A549 (cell line): ENCODE data around the gene GAS6. TPM values are rescaled to one million over a fixed set of nuclear protein-coding genes. Genes with fewer than 3 reads are reported as not detected.

Source experiments
- ATAC-seq, 2 experiments: fragments of 200-7000 bp in 1 of 2; fragments of >200 bp in 1 of 2; cut with Nextera tagmentation in 1 of 2; cut with Tn5 transposase in 1 of 2; 3 replicates each; pipeline versions ENCODE4 v1.8.0 to v1.9.1; 2018 to 2020; ENCODE audit warnings: mild to moderate bottlenecking in 1 of 2, moderate library complexity in 1 of 2
- CTCF ChIA-PET: fragments of 300-600 bp; sonication (Branson Sonifier 250); formaldehyde crosslinking; extraction: SDS; loops from one replicate; lab custom pipeline; 2021; ENCODE audit warnings: antibody characterized with exemption, inconsistent platforms; lab: Yijun Ruan, JAX
- POLR2A ChIA-PET: fragments of 350-600 bp; formaldehyde crosslinking; extraction: SDS; loops from one replicate; lab custom pipeline; 2021; ENCODE audit warnings: antibody characterized with exemption, inconsistent platforms; lab: Yijun Ruan, JAX
- DNase-seq, 2 experiments: peaks; one replicate each; pipeline versions ENCODE4 v3.0.0 to v3.0.0-alpha.2; 2011 to 2016; ENCODE audit warnings: low read depth in 1 of 2, low spot score in 1 of 2
- FAIRE-seq: peaks from 2 replicates; lab custom pipeline; 2011; peaks lifted over from hg19 to GRCh38; lab: Jason Lieb, UNC
- H3K27ac ChIP-seq, 2 experiments: fragments of >200 bp; sonication (Bioruptor Twin); formaldehyde crosslinking; 3 replicates each; pipeline ENCODE4 v1.5.1; 2016 to 2017
- H3K4me1 ChIP-seq: fragments of >200 bp; sonication (Bioruptor Twin); formaldehyde crosslinking; 3 replicates; pipeline ENCODE4 v1.6.1; 2016
- H3K4me2 ChIP-seq: fragments of >200 bp; sonication (Bioruptor Twin); formaldehyde crosslinking; 3 replicates; pipeline ENCODE4 v1.6.1; 2016
- H3K4me3 ChIP-seq: fragments of >200 bp; sonication (Bioruptor Twin); formaldehyde crosslinking; 3 replicates; pipeline ENCODE4 v1.5.1; 2016
- H3K9me3 ChIP-seq: fragments of >200 bp; sonication (Bioruptor Twin); formaldehyde crosslinking; 3 replicates; pipeline ENCODE4 v1.6.1; 2016
- CHD2 ChIP-seq: fragments of 150-350 bp; IDR thresholded peaks from 2 replicates; pipeline ENCODE4 v1.6.1; 2014; ENCODE audit warnings: low read length; ENCODE audit not compliant: partially characterized antibody
- EHMT2 ChIP-seq: fragments of 200-600 bp; sonication (generic); IDR thresholded peaks from 2 replicates; pipeline ENCODE4 v1.6.1; 2016; ENCODE audit warnings: antibody characterized with exemption, low read depth, mild to moderate bottlenecking, moderate library complexity
- FOSB ChIP-seq: fragments of 250-450 bp; sonication (Bioruptor Pico); IDR thresholded peaks from 2 replicates; pipeline ENCODE4 v1.5.0; 2020; ENCODE audit warnings: mild to moderate bottlenecking, moderate library complexity
- FOXS1 ChIP-seq: fragments of 250-450 bp; sonication (Bioruptor Pico); IDR thresholded peaks from 2 replicates; pipeline ENCODE4 v1.5.0; 2020; ENCODE audit warnings: mild to moderate bottlenecking, moderate library complexity
- HOXB13 ChIP-seq: fragments of 250-450 bp; sonication (Bioruptor Pico); IDR thresholded peaks from 2 replicates; pipeline ENCODE4 v1.5.0; 2020; ENCODE audit warnings: low read depth, mild to moderate bottlenecking, moderate library complexity
- MAZ ChIP-seq: fragments of 150-350 bp; IDR thresholded peaks from 2 replicates; pipeline ENCODE4 v1.6.1; 2014; ENCODE audit warnings: antibody characterized with exemption, low read depth, low read length, borderline replicate concordance
- NPAS2 ChIP-seq: fragments of 250-450 bp; sonication (Bioruptor Pico); IDR thresholded peaks from 2 replicates; pipeline ENCODE4 v1.8.0; 2022; ENCODE audit warnings: mild to moderate bottlenecking, moderate library complexity, borderline replicate concordance
- RFX5 ChIP-seq: fragments of 450-650 bp; IDR thresholded peaks from 2 replicates; pipeline ENCODE4 v1.7.1; 2014; ENCODE audit warnings: antibody characterized with exemption, mild to moderate bottlenecking, moderate library complexity
- SREBF2 ChIP-seq: fragments of 450-650 bp; IDR thresholded peaks from 2 replicates; pipeline ENCODE4 v1.6.1; 2014; ENCODE audit warnings: mild to moderate bottlenecking, moderate library complexity
- TP53 ChIP-seq: fragments of 250-450 bp; sonication (Bioruptor Pico); IDR thresholded peaks from 2 replicates; pipeline ENCODE4 v1.5.0; 2021; ENCODE audit warnings: mild to moderate bottlenecking, moderate library complexity
- ZFP36 ChIP-seq: fragments of 450-650 bp; IDR thresholded peaks from 2 replicates; pipeline ENCODE4 v1.6.1; 2014; ENCODE audit warnings: borderline replicate concordance; ENCODE audit not compliant: partially characterized antibody
- WGBS: methylation state at CpG from one replicate; pipeline ENCODE4 v1.1.6; 2017; ENCODE audit errors: missing lambda C conversion rate; 5-methylcytosine and 5-hydroxymethylcytosine counted together
- polyA plus RNA-seq, 4 experiments: library from polyadenylated mRNA; depleted of rRNA in 3 of 4; stranded (reverse); fragments of >200 nt; fragmentation: RNase III in 1 of 4; extraction: RNeasy Plus Mini Kit Qiagen cat#74134 plus additional on column Dnase treatment in 1 of 4; gene quantifications; 2 replicates in 3 of 4; 3 replicates in 1 of 4; pipeline ENCODE4 v1.2.3, GENCODE V29; 2011 to 2017
- TF ChIP-seq, protein P1 (sequence below): IDR thresholded peaks from 2 replicates; pipeline ENCODE4 v1.6.1; 2012; ENCODE audit warnings: low read depth, borderline replicate concordance
- TF ChIP-seq, protein P2 (sequence below): fragments of >200 bp; sonication (Bioruptor Twin); formaldehyde crosslinking; IDR thresholded peaks from 3 replicates; pipeline ENCODE4 v1.6.1; 2016
- TF ChIP-seq, protein P3 (sequence below): fragments of 450-650 bp; IDR thresholded peaks from 2 replicates; pipeline ENCODE4 v1.6.1; 2014; ENCODE audit warnings: antibody characterized with exemption
- TF ChIP-seq, protein P4 (sequence below): fragments of 150-350 bp; IDR thresholded peaks from 2 replicates; pipeline ENCODE4 v1.6.1; 2014; ENCODE audit warnings: low read depth, mild to moderate bottlenecking, low read length
- TF ChIP-seq, protein P5 (sequence below): fragments of 250-450 bp; sonication (Bioruptor Pico); IDR thresholded peaks from 2 replicates; pipeline ENCODE4 v1.5.0; 2021; ENCODE audit warnings: mild to moderate bottlenecking, moderate library complexity, borderline replicate concordance

The GAS6 gene
- polyA plus RNA-seq, 2 of the 4 experiments (the other 2 are of a cell fraction) = 3.5 to 5.7 TPM

DNA sequence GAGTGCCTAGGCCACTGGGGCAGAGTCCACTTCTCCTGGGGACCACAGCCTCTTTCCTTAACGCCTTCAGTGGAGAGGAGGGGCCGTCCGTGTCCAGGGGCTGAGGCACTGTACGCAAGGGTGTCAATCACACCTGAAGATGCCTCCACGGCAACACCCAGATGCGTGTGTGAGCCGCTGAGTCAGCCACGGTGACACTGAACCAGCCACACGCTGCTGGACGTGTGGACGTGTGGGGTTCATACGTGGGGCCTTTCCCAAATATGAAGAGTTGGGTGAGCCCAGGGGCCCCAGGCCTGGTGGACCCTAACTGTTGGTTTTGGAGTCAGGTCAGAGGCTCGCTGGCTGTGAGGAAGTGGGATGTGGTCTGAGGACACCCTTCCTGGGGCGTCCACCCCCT lies 53.2 kb downstream of the GAS6 start:
- ChIA-PET POLR2A (no interaction called here), CTCF (no interaction called here)

DNA sequence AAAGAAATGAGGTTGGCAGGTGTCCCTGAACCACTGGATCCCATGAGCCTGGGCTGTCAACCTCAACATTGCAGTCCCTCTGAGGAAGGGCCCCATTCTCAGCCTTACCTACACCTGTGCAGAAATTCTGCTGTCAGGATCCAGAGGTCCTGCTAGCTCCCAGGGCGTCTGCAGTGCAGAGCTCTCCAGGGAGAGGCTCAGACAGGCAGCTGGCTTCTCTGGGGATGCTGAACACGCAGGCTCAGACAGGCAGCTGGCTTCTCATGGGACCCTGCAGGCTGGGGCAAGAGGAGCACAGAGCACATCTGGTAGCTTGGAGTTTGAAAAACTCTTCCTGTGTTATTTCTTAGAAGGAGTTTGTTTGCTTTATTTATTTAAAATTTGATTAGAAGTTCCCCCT lies 53.9 kb downstream of the GAS6 start:
- Histone ChIP-seq H3K4me1 (no peaks in the 10 kb centered on the region), H3K4me3 (no peak overlapping the region), H3K9me3 (peaks cover 12% of the 10 kb centered on the region; the same call in 2 of the 3 replicates), H3K4me2 (no peak overlapping the region), H3K27ac (no peak overlapping the region)
- DNase-seq = no peak
- no peak for FAIRE-seq
- POLR2A ChIA-PET = no interaction called here
- WGBS = 0% methylated on average over 1 of the region's 2 CpGs
- TF ChIP-seq ZFP36 (no peak), NPAS2 (CRISPR knock-in tag) (no peak), MAZ (no peak), HOXB13 (CRISPR knock-in tag) (no peak), SREBF2 (no peak), FOXS1 (CRISPR knock-in tag) (no peak), TP53 (CRISPR knock-in tag) (no peak)
- TF ChIP-seq, protein P1, sequence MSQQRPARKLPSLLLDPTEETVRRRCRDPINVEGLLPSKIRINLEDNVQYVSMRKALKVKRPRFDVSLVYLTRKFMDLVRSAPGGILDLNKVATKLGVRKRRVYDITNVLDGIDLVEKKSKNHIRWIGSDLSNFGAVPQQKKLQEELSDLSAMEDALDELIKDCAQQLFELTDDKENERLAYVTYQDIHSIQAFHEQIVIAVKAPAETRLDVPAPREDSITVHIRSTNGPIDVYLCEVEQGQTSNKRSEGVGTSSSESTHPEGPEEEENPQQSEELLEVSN = no peak
- TF ChIP-seq, protein P2, sequence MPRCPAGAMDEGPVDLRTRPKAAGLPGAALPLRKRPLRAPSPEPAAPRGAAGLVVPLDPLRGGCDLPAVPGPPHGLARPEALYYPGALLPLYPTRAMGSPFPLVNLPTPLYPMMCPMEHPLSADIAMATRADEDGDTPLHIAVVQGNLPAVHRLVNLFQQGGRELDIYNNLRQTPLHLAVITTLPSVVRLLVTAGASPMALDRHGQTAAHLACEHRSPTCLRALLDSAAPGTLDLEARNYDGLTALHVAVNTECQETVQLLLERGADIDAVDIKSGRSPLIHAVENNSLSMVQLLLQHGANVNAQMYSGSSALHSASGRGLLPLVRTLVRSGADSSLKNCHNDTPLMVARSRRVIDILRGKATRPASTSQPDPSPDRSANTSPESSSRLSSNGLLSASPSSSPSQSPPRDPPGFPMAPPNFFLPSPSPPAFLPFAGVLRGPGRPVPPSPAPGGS = no peak
- TF ChIP-seq, protein P3, sequence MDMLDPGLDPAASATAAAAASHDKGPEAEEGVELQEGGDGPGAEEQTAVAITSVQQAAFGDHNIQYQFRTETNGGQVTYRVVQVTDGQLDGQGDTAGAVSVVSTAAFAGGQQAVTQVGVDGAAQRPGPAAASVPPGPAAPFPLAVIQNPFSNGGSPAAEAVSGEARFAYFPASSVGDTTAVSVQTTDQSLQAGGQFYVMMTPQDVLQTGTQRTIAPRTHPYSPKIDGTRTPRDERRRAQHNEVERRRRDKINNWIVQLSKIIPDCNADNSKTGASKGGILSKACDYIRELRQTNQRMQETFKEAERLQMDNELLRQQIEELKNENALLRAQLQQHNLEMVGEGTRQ = no peak
- TF ChIP-seq, protein P4, sequence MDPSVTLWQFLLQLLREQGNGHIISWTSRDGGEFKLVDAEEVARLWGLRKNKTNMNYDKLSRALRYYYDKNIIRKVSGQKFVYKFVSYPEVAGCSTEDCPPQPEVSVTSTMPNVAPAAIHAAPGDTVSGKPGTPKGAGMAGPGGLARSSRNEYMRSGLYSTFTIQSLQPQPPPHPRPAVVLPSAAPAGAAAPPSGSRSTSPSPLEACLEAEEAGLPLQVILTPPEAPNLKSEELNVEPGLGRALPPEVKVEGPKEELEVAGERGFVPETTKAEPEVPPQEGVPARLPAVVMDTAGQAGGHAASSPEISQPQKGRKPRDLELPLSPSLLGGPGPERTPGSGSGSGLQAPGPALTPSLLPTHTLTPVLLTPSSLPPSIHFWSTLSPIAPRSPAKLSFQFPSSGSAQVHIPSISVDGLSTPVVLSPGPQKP = no peak
- CTCF ChIA-PET = no interaction called here
- ATAC-seq = peak in 1 of 2 experiments; percentile 39; a peak in 2 of 6 replicates

More for the DNA sequence above, 53.2 kb downstream of the GAS6 start:
- no peaks in the 10 kb centered on the region for H3K4me1 ChIP-seq
- ATAC-seq (no peak), DNase-seq (no peak), FAIRE-seq (no peak)
- no peak overlapping the region for H3K4me2 ChIP-seq
- peaks cover 12% of the 10 kb centered on the region; the same call in 2 of the 3 replicates for H3K9me3 ChIP-seq
- 60% methylated on average over 1 of the region's 14 CpGs for WGBS
- TF ChIP-seq, protein P5, sequence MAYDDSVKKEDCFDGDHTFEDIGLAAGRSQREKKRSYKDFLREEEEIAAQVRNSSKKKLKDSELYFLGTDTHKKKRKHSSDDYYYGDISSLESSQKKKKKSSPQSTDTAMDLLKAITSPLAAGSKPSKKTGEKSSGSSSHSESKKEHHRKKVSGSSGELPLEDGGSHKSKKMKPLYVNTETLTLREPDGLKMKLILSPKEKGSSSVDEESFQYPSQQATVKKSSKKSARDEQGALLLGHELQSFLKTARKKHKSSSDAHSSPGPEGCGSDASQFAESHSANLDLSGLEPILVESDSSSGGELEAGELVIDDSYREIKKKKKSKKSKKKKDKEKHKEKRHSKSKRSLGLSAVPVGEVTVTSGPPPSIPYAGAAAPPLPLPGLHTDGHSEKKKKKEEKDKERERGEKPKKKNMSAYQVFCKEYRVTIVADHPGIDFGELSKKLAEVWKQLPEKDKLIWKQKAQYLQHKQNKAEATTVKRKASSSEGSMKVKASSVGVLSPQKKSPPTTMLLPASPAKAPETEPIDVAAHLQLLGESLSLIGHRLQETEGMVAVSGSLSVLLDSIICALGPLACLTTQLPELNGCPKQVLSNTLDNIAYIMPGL (CRISPR knock-in tag) = no peak
- TF ChIP-seq CHD2 (no peak), RFX5 (no peak), EHMT2 (no peak), FOSB (CRISPR knock-in tag) (no peak)
- H3K4me3 ChIP-seq = no peak overlapping the region
- H3K27ac ChIP-seq = no peak overlapping the region
